ACC112 (cell line): ENCODE measurements around the gene AP5S1.
A peak's percentile ranks its signal among the peaks of the same experiment; 100 is the strongest.
"Not testable (repeated sequence)": the region's sequence is repeated elsewhere in the genome, so short reads cannot be mapped to it uniquely, and the experiment has no call there.

Experiments
- H2AFZ ChIP-seq: fragments of 200-600 bp; sonication (generic); one replicate; pipeline ENCODE4 v1.6.0; 2017; ENCODE audit warnings: antibody characterized with exemption, low read length; ENCODE audit not compliant: unreplicated experiment
- H3K27ac ChIP-seq: fragments of 200-600 bp; sonication (generic); 2 replicates; pipeline ENCODE4 v1.5.1; 2014; ENCODE audit warnings: low read depth, mild to moderate bottlenecking, antibody characterized with exemption, low read length, moderate library complexity
- H3K27me3 ChIP-seq: fragments of 200-600 bp; sonication (generic); 2 replicates; pipeline ENCODE4 v1.6.1; 2014; ENCODE audit warnings: mild to moderate bottlenecking, antibody characterized with exemption, low read length, moderate library complexity, mixed read lengths; ENCODE audit not compliant: insufficient read depth
- H3K36me3 ChIP-seq: fragments of 200-600 bp; sonication (generic); 2 replicates; pipeline ENCODE4 v1.6.1; 2016; ENCODE audit warnings: mild to moderate bottlenecking, antibody characterized with exemption, low read length, moderate library complexity, mixed read lengths; ENCODE audit not compliant: insufficient read depth
- H3K4me1 ChIP-seq: fragments of 200-600 bp; sonication (generic); one replicate; pipeline ENCODE4 v1.6.1; 2016; ENCODE audit warnings: low read length, mixed read lengths; ENCODE audit not compliant: insufficient read depth, unreplicated experiment, control insufficient read depth
- H3K4me3 ChIP-seq: fragments of 200-600 bp; sonication (generic); 2 replicates; pipeline ENCODE4 v1.5.1; 2014; ENCODE audit warnings: mild to moderate bottlenecking, low read depth, low read length
- H3K79me2 ChIP-seq: fragments of 200-600 bp; sonication (generic); one replicate; pipeline ENCODE4 v1.6.0; 2016; ENCODE audit warnings: low read length; ENCODE audit not compliant: control insufficient read depth, unreplicated experiment, insufficient read depth

Gene AP5S1

GRCh38 chr20:3821996-3822395 lies 1.6 kb downstream of the AP5S1 start:
- no peaks in the 10 kb centered on the region for H3K27me3 ChIP-seq
- no peak overlapping the region for H2AFZ ChIP-seq
- H3K4me3 ChIP-seq, result no peak overlapping the region; the same call in 1 of the 2 replicates
- H3K27ac ChIP-seq, result no peak overlapping the region
- peaks cover 4% of the 10 kb centered on the region for H3K79me2 ChIP-seq
- peaks cover 6% of the 10 kb centered on the region; the same call in 1 of the 2 replicates for H3K36me3 ChIP-seq
- H3K4me1 ChIP-seq, result peaks cover 18% of the 10 kb centered on the region

- Histone ChIP-seq H3K79me2 (peaks cover 4% of the 10 kb centered on the region), H3K27me3 (no peaks in the 10 kb centered on the region), H3K4me3 (no peak overlapping the region), H3K27ac (no peak overlapping the region), H3K4me1 (peaks cover 11% of the 10 kb centered on the region), H3K36me3 (peaks cover 6% of the 10 kb centered on the region; the same call in 1 of the 2 replicates), H2AFZ (no peak overlapping the region)
Observed at GRCh38 chr20:3823881-3824280, 3.5 kb downstream of the AP5S1 start.

GRCh38 chr20:3825526-3825925 lies 5.2 kb downstream of the AP5S1 start:
- Histone ChIP-seq H3K27ac (no peak overlapping the region), H2AFZ (no peak overlapping the region), H3K27me3 (no peaks in the 10 kb centered on the region), H3K79me2 (peaks cover 4% of the 10 kb centered on the region), H3K36me3 (peaks cover 6% of the 10 kb centered on the region; the same call in 1 of the 2 replicates), H3K4me3 (no peak overlapping the region), H3K4me1 (peaks cover 4% of the 10 kb centered on the region)

GRCh38 chr20:3826420-3826819 lies 6.1 kb downstream of the AP5S1 start:
- no peak overlapping the region for H3K27ac ChIP-seq
- H3K36me3 ChIP-seq, result peaks cover 6% of the 10 kb centered on the region; the same call in 1 of the 2 replicates
- no peaks in the 10 kb centered on the region for H3K27me3 ChIP-seq
- H2AFZ ChIP-seq, result no peak overlapping the region
- no peak overlapping the region for H3K4me3 ChIP-seq
- peaks cover 3% of the 10 kb centered on the region for H3K4me1 ChIP-seq
- H3K79me2 ChIP-seq, result peaks cover 4% of the 10 kb centered on the region

- Histone ChIP-seq H3K27ac (no peak overlapping the region), H3K27me3 (no peaks in the 10 kb centered on the region), H3K36me3 (no peaks in the 10 kb centered on the region), H2AFZ (no peak overlapping the region), H3K4me1 (no peaks in the 10 kb centered on the region), H3K4me3 (no peak overlapping the region), H3K79me2 (no peaks in the 10 kb centered on the region)
Observed at GRCh38 chr20:3828798-3829197, 8.5 kb downstream of the AP5S1 start.

- not testable (repeated sequence) for H3K79me2 ChIP-seq, H3K36me3 ChIP-seq, H3K27ac ChIP-seq, H2AFZ ChIP-seq, H3K4me3 ChIP-seq, H3K27me3 ChIP-seq, H3K4me1 ChIP-seq
Observed at GRCh38 chr20:3829891-3830290, 9.5 kb downstream of the AP5S1 start.

- H3K4me1 ChIP-seq, result no peaks in the 10 kb centered on the region
- no peak overlapping the region for H3K4me3 ChIP-seq
- no peaks in the 10 kb centered on the region for H3K27me3 ChIP-seq
- H3K27ac ChIP-seq, result no peak overlapping the region
- H3K36me3 ChIP-seq, result no peaks in the 10 kb centered on the region; the same call in 1 of the 2 replicates
- H2AFZ ChIP-seq, result no peak overlapping the region
- no peaks in the 10 kb centered on the region for H3K79me2 ChIP-seq
Observed at GRCh38 chr20:3836132-3836531, 15.8 kb downstream of the AP5S1 start.

- Histone ChIP-seq H3K27ac (no peak overlapping the region), H3K36me3 (no peaks in the 10 kb centered on the region; the same call in 1 of the 2 replicates), H2AFZ (no peak overlapping the region), H3K4me3 (no peak overlapping the region), H3K27me3 (no peaks in the 10 kb centered on the region), H3K4me1 (peaks cover 12% of the 10 kb centered on the region), H3K79me2 (no peaks in the 10 kb centered on the region)
Observed at GRCh38 chr20:3839328-3839727, 19.0 kb downstream of the AP5S1 start.

GRCh38 chr20:3840201-3840600 lies 19.9 kb downstream of the AP5S1 start:
- H3K4me1 ChIP-seq, result peaks cover 12% of the 10 kb centered on the region
- not testable (repeated sequence) for H3K4me3 ChIP-seq, H3K36me3 ChIP-seq, H3K27ac ChIP-seq, H3K27me3 ChIP-seq, H3K79me2 ChIP-seq, H2AFZ ChIP-seq

- peak overlapping the region; percentile 60; the same call in 1 of the 2 replicates for H3K27ac ChIP-seq
- H3K79me2 ChIP-seq, result peaks cover 9% of the 10 kb centered on the region
- H3K4me3 ChIP-seq, result no peak overlapping the region
- H2AFZ ChIP-seq, result no peak overlapping the region
- no peaks in the 10 kb centered on the region for H3K27me3 ChIP-seq
- H3K36me3 ChIP-seq, result no peaks in the 10 kb centered on the region
- peaks cover 21% of the 10 kb centered on the region for H3K4me1 ChIP-seq
Observed at GRCh38 chr20:3842348-3842930, 22.1 kb downstream of the AP5S1 start.

- no peak overlapping the region for H3K4me3 ChIP-seq
- no peaks in the 10 kb centered on the region for H3K36me3 ChIP-seq
- H3K79me2 ChIP-seq, result peaks cover 18% of the 10 kb centered on the region
- no peak overlapping the region for H2AFZ ChIP-seq
- H3K27me3 ChIP-seq, result no peaks in the 10 kb centered on the region
- peak overlapping the region; percentile 60 for H3K27ac ChIP-seq
- peaks cover 28% of the 10 kb centered on the region for H3K4me1 ChIP-seq
Observed at GRCh38 chr20:3843490-3843889, 23.1 kb downstream of the AP5S1 start.
